ENCODE results near the gene PLCXD1.

GRCh38 chrX:274904-275475 lies 6.2 kb upstream of the PLCXD1 start:
- no peak for TF ChIP-seq CTCF (IDR thresholded peaks at IDR 0.05)
- TF ChIP-seq POLR2A (IDR thresholded peaks at IDR 0.05), result no peak
- no peak for TF ChIP-seq EP300 (IDR thresholded peaks at IDR 0.05)

All from tibial nerve (tissue), 4 donors.